MCF 10A (cell line): ENCODE data around the gene GNA15. TPM values are rescaled to one million over a fixed set of nuclear protein-coding genes. Genes with fewer than 3 reads are reported as not detected.
A peak's percentile ranks its signal among the peaks of the same experiment; 100 is the strongest.
"Not testable (repeated sequence)": the region's sequence is repeated elsewhere in the genome, so short reads cannot be mapped to it uniquely, and the experiment has no call there.

Source experiments
- Bru-seq: library from RNA; stranded (reverse); fragments of 400-500 nt; gene quantifications from one replicate; lab custom pipeline; 2021; lab: Mats Ljungman, UMichigan
- BruChase-seq, 2 experiments: library from RNA; stranded (reverse); fragments of 400-500 nt; gene quantifications; one replicate each; lab custom pipeline; 2021; lab: Mats Ljungman, UMichigan
- BruUV-seq: library from RNA; stranded (reverse); fragments of 400-500 nt; replicated peaks from 2 replicates; lab custom pipeline; 2021; lab: Mats Ljungman, UMichigan
- CTCF ChIA-PET: fragments of 300-600 bp; sonication (Branson Sonifier 250); formaldehyde crosslinking; extraction: SDS; loops from one replicate; lab custom pipeline; 2021; ENCODE audit warnings: antibody characterized with exemption, inconsistent platforms; lab: Yijun Ruan, JAX
- POLR2A ChIA-PET: fragments of 300-600, 350-650 bp; sonication (Branson Sonifier 250); formaldehyde crosslinking; extraction: SDS; loops from one replicate; lab custom pipeline; 2020; ENCODE audit warnings: antibody characterized with exemption, inconsistent platforms; lab: Yijun Ruan, JAX
- DNase-seq: peaks from one replicate; pipeline ENCODE4 v3.0.0-alpha.2; 2018; ENCODE audit not compliant: unreplicated experiment
- H3K27ac Mint-ChIP-seq: one replicate; pipeline ENCODE4 v1.8.0; 2022; ENCODE audit warnings: mild to moderate bottlenecking, low read depth, mixed read lengths; ENCODE audit not compliant: unreplicated experiment
- H3K27me3 Mint-ChIP-seq: one replicate; pipeline ENCODE4 v1.8.0; 2022; ENCODE audit warnings: mixed read lengths; ENCODE audit not compliant: insufficient read depth, unreplicated experiment
- H3K36me3 Mint-ChIP-seq: one replicate; pipeline ENCODE4 v1.8.0; 2022; ENCODE audit warnings: mild to moderate bottlenecking, moderate library complexity, mixed read lengths; ENCODE audit not compliant: insufficient read depth, unreplicated experiment
- H3K4me1 Mint-ChIP-seq: one replicate; pipeline ENCODE4 v1.8.0; 2022; ENCODE audit warnings: mixed read lengths; ENCODE audit not compliant: insufficient read depth, unreplicated experiment
- H3K4me3 Mint-ChIP-seq: one replicate; pipeline ENCODE4 v1.8.0; 2022; ENCODE audit warnings: mild to moderate bottlenecking, moderate library complexity, mixed read lengths; ENCODE audit not compliant: unreplicated experiment
- H3K9me3 Mint-ChIP-seq: one replicate; pipeline ENCODE4 v1.8.0; 2022; ENCODE audit warnings: mixed read lengths; ENCODE audit not compliant: unreplicated experiment
- CTCF ChIP-seq: fragments of 200-600 bp; IDR thresholded peaks from one replicate; pipeline ENCODE4 v1.8.0; 2022; ENCODE audit warnings: antibody characterized with exemption, mild to moderate bottlenecking; ENCODE audit not compliant: unreplicated experiment
- intact Hi-C: fragments of 100-400 bp; cut with micrococcal nuclease; formaldehyde crosslinking; loops from 2 replicates; pipeline ENCODE4 v1.14.1; 2022
- long read RNA-seq: library from polyadenylated mRNA; stranded (forward); transcript quantifications from one replicate; pipeline ENCODE4 v2.0.0, GENCODE V29; 2022
- total RNA-seq: library from RNA; stranded (reverse); gene quantifications from 2 replicates; pipeline ENCODE4 v1.2.3, GENCODE V29; 2022

The GNA15 gene, protein sequence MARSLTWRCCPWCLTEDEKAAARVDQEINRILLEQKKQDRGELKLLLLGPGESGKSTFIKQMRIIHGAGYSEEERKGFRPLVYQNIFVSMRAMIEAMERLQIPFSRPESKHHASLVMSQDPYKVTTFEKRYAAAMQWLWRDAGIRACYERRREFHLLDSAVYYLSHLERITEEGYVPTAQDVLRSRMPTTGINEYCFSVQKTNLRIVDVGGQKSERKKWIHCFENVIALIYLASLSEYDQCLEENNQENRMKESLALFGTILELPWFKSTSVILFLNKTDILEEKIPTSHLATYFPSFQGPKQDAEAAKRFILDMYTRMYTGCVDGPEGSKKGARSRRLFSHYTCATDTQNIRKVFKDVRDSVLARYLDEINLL
- 32.9 and 47.1 TPM in 2 replicates for total RNA-seq
- Bru-seq, nascent RNA, result percentile 54 among the genes with signal in this experiment
- percentile 61 among the genes with signal in this experiment for BruChase-seq, experiment 1, labeled RNA remaining after a 6-hour chase
- percentile 57 among the genes with signal in this experiment for BruChase-seq, experiment 2, labeled RNA remaining after a 2-hour chase
- long read RNA-seq, transcript GNA15-201 (7 exons, 2,133 nt), result major isoform, 24 of 29 reads
- long read RNA-seq, partial matches to known transcripts, result 5 of 29 reads
- long read RNA-seq, other reads (novel, unspliced or antisense), result 0 of 29 reads

GRCh38 chr19:3135961-3136683 lies at the start of gene GNA15:
TSS of gene GNA15 (plus strand) at chr19:3136033. CDS start at chr19:3136451, 418 bp downstream.
- ChIA-PET CTCF (interaction anchor here (1.0 to 3.6 kb wide), 3 partner anchors 7 to 10 kb away, joined by 3 to 18 read pairs (median 6); no protein-coding TSS in a partner anchor), POLR2A (interaction anchor here (0.8 to 2.5 kb wide), 6 partner anchors 24 to 236 kb away, joined by 3 to 12 read pairs (median 4); partner anchors contain the start of genes NCLN and ZNF57)
- H3K27me3 Mint-ChIP-seq, result no peaks in the 10 kb centered on the region
- H3K4me1 Mint-ChIP-seq, result peaks cover 12% of the 10 kb centered on the region
- intact Hi-C loops, result no loop called here
- H3K9me3 Mint-ChIP-seq, result no peaks in the 10 kb centered on the region
- TSS peak; percentile 58 for BruUV-seq
- H3K27ac Mint-ChIP-seq, result peak within 1 kb of the TSS; percentile 57
- H3K4me3 Mint-ChIP-seq, result peak within 1 kb of the TSS; percentile 73
- no peak for TF ChIP-seq CTCF
- DNase-seq, result peak; percentile 74
- H3K36me3 Mint-ChIP-seq, result peaks cover 19% of the 10 kb centered on the region

- H3K36me3 Mint-ChIP-seq, result no peaks in the 10 kb centered on the region
- DNase-seq, result no peak
- no peak overlapping the region for H3K4me3 Mint-ChIP-seq
- CTCF ChIA-PET, result interaction anchor here (0.6 to 1.2 kb wide), 3 partner anchors 12 to 164 kb away, joined by 3 to 6 read pairs (median 3); no protein-coding TSS in a partner anchor
- H3K9me3 Mint-ChIP-seq, result no peaks in the 10 kb centered on the region
- POLR2A ChIA-PET, result no interaction called here
- H3K4me1 Mint-ChIP-seq, result no peaks in the 10 kb centered on the region
- no TSS peak for BruUV-seq
- no peak overlapping the region for H3K27ac Mint-ChIP-seq
- TF ChIP-seq CTCF, result no peak
- no peaks in the 10 kb centered on the region for H3K27me3 Mint-ChIP-seq
- intact Hi-C loops, result no loop called here
Measured at GRCh38 chr19:3087769-3088168, 48.1 kb upstream of the GNA15 start.

DNA sequence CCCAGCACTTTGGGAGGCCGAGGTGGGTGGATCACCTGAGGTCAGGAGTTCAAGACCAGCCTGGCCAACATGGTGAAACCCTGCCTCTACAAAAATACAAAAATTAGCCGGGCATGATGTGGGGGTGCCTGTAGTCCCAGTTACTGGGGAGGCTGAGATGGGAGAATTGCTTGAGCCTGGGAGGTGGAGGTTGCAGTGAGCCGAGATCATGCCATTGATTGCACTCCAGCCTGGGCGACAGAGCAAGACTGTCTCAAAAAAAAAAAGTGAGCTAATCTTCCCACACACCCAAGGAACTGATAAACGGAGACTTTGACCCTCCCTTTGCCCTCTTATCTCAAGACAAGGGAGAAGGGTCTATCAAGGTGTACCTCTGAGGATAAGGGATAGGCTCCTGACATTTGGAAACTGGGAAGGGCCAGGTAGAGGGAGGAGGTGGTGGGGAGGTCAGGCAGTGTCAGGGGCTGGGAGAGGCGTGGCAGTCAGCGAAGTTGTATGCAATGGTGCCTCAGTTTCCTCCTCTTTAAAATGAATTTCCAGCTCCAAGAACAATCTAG lies 46.5 kb upstream of the GNA15 start:
- DNase-seq, H3K27me3 Mint-ChIP-seq, H3K4me1 Mint-ChIP-seq, H3K4me3 Mint-ChIP-seq, H3K9me3 Mint-ChIP-seq, intact Hi-C loops, H3K36me3 Mint-ChIP-seq, BruUV-seq, POLR2A ChIA-PET, H3K27ac Mint-ChIP-seq: not testable (repeated sequence)
- CTCF ChIA-PET, result interaction anchor here (0.6 kb wide), 2 partner anchors 13 to 136 kb away, joined by 3 to 4 read pairs; no protein-coding TSS in a partner anchor
